GM19035 (cell line): ENCODE results near the gene TNPO3.

Experiments
- ATAC-seq: cut with Tn5 transposase; IDR thresholded peaks from one replicate; pipeline ENCODE4 v1.9.1; 2021; ENCODE audit not compliant: unreplicated experiment

Gene TNPO3

GRCh38 chr7:129054438-129055293 lies at the start of gene TNPO3:
TSS of gene TNPO3 (minus strand) at chr7:129055111. CDS start at chr7:129054770, 341 bp downstream.
- ATAC-seq, result peak; percentile 87

GRCh38 chr7:129103561-129104324 lies 48.8 kb upstream of the TNPO3 start:
- no peak for ATAC-seq

GRCh38 chr7:129101746-129102145 lies 46.8 kb upstream of the TNPO3 start:
- ATAC-seq, result no peak

GRCh38 chr7:129100827-129101166 lies 45.9 kb upstream of the TNPO3 start:
- no peak for ATAC-seq

- no peak for ATAC-seq
Measured at GRCh38 chr7:129098409-129099084, 43.6 kb upstream of the TNPO3 start.

- peak; percentile 82 for ATAC-seq
Measured at GRCh38 chr7:129095258-129095657, 40.3 kb upstream of the TNPO3 start.

- ATAC-seq, result no peak
Measured at GRCh38 chr7:129094501-129094900, 39.6 kb upstream of the TNPO3 start.

- no peak for ATAC-seq
Measured at GRCh38 chr7:129093867-129094456, 39.1 kb upstream of the TNPO3 start.

GRCh38 chr7:129091484-129092002 lies 36.6 kb upstream of the TNPO3 start:
- ATAC-seq, result peak; percentile 44

- ATAC-seq, result no peak
Measured at GRCh38 chr7:129090300-129090907, 35.5 kb upstream of the TNPO3 start.

GRCh38 chr7:129089521-129090212 lies 34.8 kb upstream of the TNPO3 start:
- ATAC-seq, result peak; percentile 60

- no peak for ATAC-seq
Measured at GRCh38 chr7:129084801-129085551, 30.1 kb upstream of the TNPO3 start.

- no peak for ATAC-seq
Measured at GRCh38 chr7:129083525-129083924, 28.6 kb upstream of the TNPO3 start.

GRCh38 chr7:129078455-129078854 lies 23.5 kb upstream of the TNPO3 start:
- ATAC-seq, result no peak

- ATAC-seq, result no peak
Measured at GRCh38 chr7:129076886-129077285, 22.0 kb upstream of the TNPO3 start.

GRCh38 chr7:129074994-129075393 lies 20.1 kb upstream of the TNPO3 start:
- no peak for ATAC-seq

GRCh38 chr7:129074361-129074871 lies 19.5 kb upstream of the TNPO3 start:
- ATAC-seq, result no peak

GRCh38 chr7:129073738-129074137 lies 18.8 kb upstream of the TNPO3 start:
- no peak for ATAC-seq

- no peak for ATAC-seq
Measured at GRCh38 chr7:129073204-129073603, 18.3 kb upstream of the TNPO3 start.
